Activated naive CD8-positive, alpha-beta T cell treated with anti-CD3 and anti-CD28 coated beads, Interleukin-2, amount 50 U/mL, for 16 hours (primary cell): Measurements from ENCODE around the gene ARHGEF4.

Experiments
- DNase-seq: peaks from one replicate; pipeline ENCODE4 v3.0.0-alpha.2; 2020; ENCODE audit warnings: low read depth, low spot score

The ARHGEF4 gene

GRCh38 chr2:130818809-130819208 lies 17.9 kb upstream of the ARHGEF4 start:
- DNase-seq, result no peak

- DNase-seq, result no peak
Observed at GRCh38 chr2:130819226-130819607, 17.5 kb upstream of the ARHGEF4 start.

- DNase-seq, result no peak
Observed at GRCh38 chr2:130819608-130820278, 17.0 kb upstream of the ARHGEF4 start.

- no peak for DNase-seq
Observed at GRCh38 chr2:130820279-130820861, 16.3 kb upstream of the ARHGEF4 start.

GRCh38 chr2:130821867-130822266 lies 14.8 kb upstream of the ARHGEF4 start:
- no peak for DNase-seq

GRCh38 chr2:130822766-130823165 lies 13.9 kb upstream of the ARHGEF4 start:
- DNase-seq, result no peak

- no peak for DNase-seq
Observed at GRCh38 chr2:130823171-130823885, 13.4 kb upstream of the ARHGEF4 start.

GRCh38 chr2:130823886-130824491 lies 12.7 kb upstream of the ARHGEF4 start:
- no peak for DNase-seq

- peak; percentile 51 for DNase-seq
Observed at GRCh38 chr2:130824492-130825061, 12.1 kb upstream of the ARHGEF4 start.

GRCh38 chr2:130825231-130825965 lies 11.3 kb upstream of the ARHGEF4 start:
- DNase-seq, result no peak

- no peak for DNase-seq
Observed at GRCh38 chr2:130825966-130826253, 10.8 kb upstream of the ARHGEF4 start.

GRCh38 chr2:130826419-130826818 lies 10.3 kb upstream of the ARHGEF4 start:
- DNase-seq, result no peak

- no peak for DNase-seq
Observed at GRCh38 chr2:130826821-130827501, 9.8 kb upstream of the ARHGEF4 start.

- no peak for DNase-seq
Observed at GRCh38 chr2:130827502-130828251, 9.0 kb upstream of the ARHGEF4 start.

GRCh38 chr2:130828461-130828860 lies 8.3 kb upstream of the ARHGEF4 start:
- no peak for DNase-seq

- DNase-seq, result no peak
Observed at GRCh38 chr2:130829015-130829414, 7.7 kb upstream of the ARHGEF4 start.

GRCh38 chr2:130830538-130830937 lies 6.2 kb upstream of the ARHGEF4 start:
- no peak for DNase-seq

- DNase-seq, result no peak
Observed at GRCh38 chr2:130831356-130831755, 5.4 kb upstream of the ARHGEF4 start.

- no peak for DNase-seq
Observed at GRCh38 chr2:130832296-130832940, 4.3 kb upstream of the ARHGEF4 start.
